Measurements from ENCODE around the gene SPINK13. TPM values are rescaled to one million over a fixed set of nuclear protein-coding genes. Genes with fewer than 3 reads are reported as not detected.
"Not testable (repeated sequence)": the region's sequence is repeated elsewhere in the genome, so short reads cannot be mapped to it uniquely, and the experiment has no call there.

The SPINK13 gene
- total RNA-seq, 1 experiment from 2014 or later: not detected

GRCh38 chr5:148312153-148312552 is 43.6 kb downstream of the SPINK13 start, which contains the start of gene SPINK7:
Gene SPINK7 (plus strand): TSS chr5:148312423. CDS start chr5:148312484, 61 bp downstream.
- no peak for DNase-seq (ENCODE audit: low spot score)
- POLR2A ChIA-PET (ENCODE audit: low non-redundant PET): no interaction called here
- intact Hi-C loops (cut with micrococcal nuclease; ENCODE audit: unreplicated experiment): no loop called here
- H3K36me3 ChIP-seq (ENCODE audit: insufficient read depth, low read length, poor library complexity, severe bottlenecking): no peaks in the 10 kb centered on the region
- no peaks in the 10 kb centered on the region for H3K4me1 ChIP-seq (ENCODE audit: insufficient read depth, low read length, poor library complexity, severe bottlenecking)
- peaks cover 4% of the 10 kb centered on the region for H3K27me3 ChIP-seq (replicated peaks; ENCODE audit: insufficient read depth, low read depth, low read length, poor library complexity)
- no peak for TF ChIP-seq EZH2 (IDR thresholded peaks at IDR 0.05; ENCODE audit: borderline replicate concordance, low read depth, low read length, poor library complexity, severe bottlenecking)
- TF ChIP-seq, protein P1, sequence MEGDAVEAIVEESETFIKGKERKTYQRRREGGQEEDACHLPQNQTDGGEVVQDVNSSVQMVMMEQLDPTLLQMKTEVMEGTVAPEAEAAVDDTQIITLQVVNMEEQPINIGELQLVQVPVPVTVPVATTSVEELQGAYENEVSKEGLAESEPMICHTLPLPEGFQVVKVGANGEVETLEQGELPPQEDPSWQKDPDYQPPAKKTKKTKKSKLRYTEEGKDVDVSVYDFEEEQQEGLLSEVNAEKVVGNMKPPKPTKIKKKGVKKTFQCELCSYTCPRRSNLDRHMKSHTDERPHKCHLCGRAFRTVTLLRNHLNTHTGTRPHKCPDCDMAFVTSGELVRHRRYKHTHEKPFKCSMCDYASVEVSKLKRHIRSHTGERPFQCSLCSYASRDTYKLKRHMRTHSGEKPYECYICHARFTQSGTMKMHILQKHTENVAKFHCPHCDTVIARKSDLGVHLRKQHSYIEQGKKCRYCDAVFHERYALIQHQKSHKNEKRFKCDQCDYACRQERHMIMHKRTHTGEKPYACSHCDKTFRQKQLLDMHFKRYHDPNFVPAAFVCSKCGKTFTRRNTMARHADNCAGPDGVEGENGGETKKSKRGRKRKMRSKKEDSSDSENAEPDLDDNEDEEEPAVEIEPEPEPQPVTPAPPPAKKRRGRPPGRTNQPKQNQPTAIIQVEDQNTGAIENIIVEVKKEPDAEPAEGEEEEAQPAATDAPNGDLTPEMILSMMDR (conservative IDR thresholded peaks at IDR 0.05; ENCODE audit: low read depth, low read length): no peak
- H3K4me3 ChIP-seq (ENCODE audit: low read depth, low read length, poor library complexity, severe bottlenecking): no peak within 1 kb of the TSS
- BruUV-seq (replicated peaks): no TSS peak
- H3K9me3 ChIP-seq (ENCODE audit: low read depth, low read length, poor library complexity, severe bottlenecking): no peaks in the 10 kb centered on the region
- H3K27ac ChIP-seq (ENCODE audit: low read depth, low read length, poor library complexity, severe bottlenecking): no peak within 1 kb of the TSS
- CTCF ChIA-PET: no interaction called here

DNA sequence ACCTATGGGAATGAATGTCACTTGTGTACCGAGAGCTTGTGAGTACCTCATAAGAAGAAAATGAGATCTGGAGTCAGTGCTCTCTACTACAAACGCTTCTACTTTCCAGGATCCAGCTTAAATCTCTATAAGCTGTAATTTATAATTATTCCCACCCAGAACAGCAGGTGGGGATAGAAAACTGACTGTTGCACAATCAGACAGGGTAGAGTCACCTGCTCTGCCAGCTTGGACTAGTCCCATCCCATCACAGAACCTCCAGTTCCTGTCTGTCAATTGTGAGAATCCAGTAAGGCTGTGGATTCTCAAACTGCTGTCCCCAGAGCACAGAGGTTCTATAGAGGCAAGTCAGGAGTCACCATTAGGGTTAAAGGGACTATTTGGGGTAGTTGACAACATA is 45.6 kb downstream of the SPINK13 start:
- Histone ChIP-seq H3K4me3 (ENCODE audit: low read depth, low read length, poor library complexity, severe bottlenecking) (no peak overlapping the region), H3K9me3 (ENCODE audit: low read depth, low read length, poor library complexity, severe bottlenecking) (no peaks in the 10 kb centered on the region), H3K36me3 (ENCODE audit: insufficient read depth, low read length, poor library complexity, severe bottlenecking) (no peaks in the 10 kb centered on the region), H3K4me1 (ENCODE audit: insufficient read depth, low read length, poor library complexity, severe bottlenecking) (no peaks in the 10 kb centered on the region), H3K27ac (ENCODE audit: low read depth, low read length, poor library complexity, severe bottlenecking) (no peak overlapping the region), H3K27me3 (replicated peaks; ENCODE audit: insufficient read depth, low read depth, low read length, poor library complexity) (no peaks in the 10 kb centered on the region)
- intact Hi-C loops (cut with micrococcal nuclease; ENCODE audit: unreplicated experiment): no loop called here
- ChIA-PET CTCF (no interaction called here), POLR2A (ENCODE audit: low non-redundant PET) (no interaction called here)
- no peak for DNase-seq (ENCODE audit: low spot score)
- TF ChIP-seq, protein P1 (conservative IDR thresholded peaks at IDR 0.05; ENCODE audit: low read depth, low read length): no peak
- no peak for TF ChIP-seq EZH2 (IDR thresholded peaks at IDR 0.05; ENCODE audit: borderline replicate concordance, low read depth, low read length, poor library complexity, severe bottlenecking)
- no TSS peak for BruUV-seq (replicated peaks)

DNA sequence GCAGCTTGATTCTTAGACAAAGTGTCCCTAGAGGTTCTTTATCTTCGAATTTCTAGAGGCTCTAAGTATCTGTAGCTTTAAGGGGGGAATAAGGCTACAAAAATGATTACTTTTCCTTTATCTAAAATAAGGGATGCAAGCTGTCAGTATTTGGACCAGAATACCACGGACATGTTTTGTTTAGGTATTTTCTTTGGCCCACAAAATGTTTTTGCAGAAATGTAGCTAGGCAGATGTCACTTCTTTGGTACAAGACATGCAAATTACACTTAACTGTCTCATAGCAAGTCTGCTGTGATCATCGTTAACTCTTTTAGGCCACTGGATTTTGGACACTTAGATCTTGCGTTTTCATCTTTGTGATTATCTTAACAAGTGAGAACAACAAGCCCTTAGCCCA is 46.1 kb downstream of the SPINK13 start:
- intact Hi-C loops (cut with micrococcal nuclease; ENCODE audit: unreplicated experiment): no loop called here

DNA sequence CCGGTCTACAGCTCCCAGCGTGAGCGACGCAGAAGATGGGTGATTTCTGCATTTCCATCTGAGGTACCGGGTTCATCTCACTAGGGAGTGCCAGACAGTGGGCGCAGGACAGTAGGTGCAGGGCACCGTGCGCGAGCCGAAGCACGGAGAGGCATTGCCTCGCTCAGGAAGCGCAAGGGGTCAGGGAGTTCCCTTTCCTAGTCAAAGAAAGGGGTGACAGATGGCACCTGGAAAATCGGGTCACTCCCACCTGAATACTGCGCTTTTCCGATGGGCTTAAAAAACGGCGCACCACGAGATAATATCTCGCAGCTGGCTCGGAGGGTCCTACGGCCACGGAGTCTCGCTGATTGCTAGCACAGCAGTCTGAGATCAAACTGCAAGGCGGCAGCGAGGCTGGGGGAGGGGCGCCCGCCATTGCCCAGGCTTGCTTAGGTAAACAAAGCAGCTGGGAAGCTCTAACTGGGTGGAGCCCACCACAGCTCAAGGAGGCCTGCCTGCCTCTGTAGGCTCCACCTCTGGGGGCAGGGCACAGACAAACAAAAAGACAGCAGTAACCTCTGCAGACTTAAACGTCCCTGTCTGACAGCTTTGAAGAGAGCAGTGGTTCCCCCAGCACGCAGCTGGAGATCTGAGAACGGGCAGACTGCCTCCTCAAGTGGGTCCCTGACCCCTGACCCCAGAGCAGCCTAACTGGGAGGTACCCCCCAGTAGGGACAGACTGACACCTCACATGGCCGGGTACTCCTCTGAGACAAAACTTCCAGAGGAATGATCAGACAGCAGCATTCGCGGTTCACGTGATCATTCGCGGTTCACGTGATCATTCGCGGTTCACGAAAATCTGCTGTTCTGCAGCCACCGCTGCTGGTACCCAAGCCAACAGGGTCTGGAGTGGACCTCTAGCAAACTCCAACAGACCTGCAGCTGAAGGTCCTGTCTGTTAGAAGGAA is 51.7 kb downstream of the SPINK13 start:
- not testable (repeated sequence) for H3K27ac ChIP-seq (ENCODE audit: low read depth, low read length, poor library complexity, severe bottlenecking)

More for the DNA sequence above, 46.1 kb downstream of the SPINK13 start:
- no TSS peak for BruUV-seq (replicated peaks)
- ChIA-PET CTCF (no interaction called here), POLR2A (ENCODE audit: low non-redundant PET) (no interaction called here)
- no peaks in the 10 kb centered on the region for H3K9me3 ChIP-seq (ENCODE audit: low read depth, low read length, poor library complexity, severe bottlenecking)
- no peak overlapping the region for H3K4me3 ChIP-seq (ENCODE audit: low read depth, low read length, poor library complexity, severe bottlenecking)
- H3K4me1 ChIP-seq (ENCODE audit: insufficient read depth, low read length, poor library complexity, severe bottlenecking): no peaks in the 10 kb centered on the region
- no peak for DNase-seq (ENCODE audit: low spot score)
- H3K36me3 ChIP-seq (ENCODE audit: insufficient read depth, low read length, poor library complexity, severe bottlenecking): no peaks in the 10 kb centered on the region
- no peak for TF ChIP-seq EZH2 (IDR thresholded peaks at IDR 0.05; ENCODE audit: borderline replicate concordance, low read depth, low read length, poor library complexity, severe bottlenecking)
- TF ChIP-seq, protein P1 (conservative IDR thresholded peaks at IDR 0.05; ENCODE audit: low read depth, low read length): no peak
- no peaks in the 10 kb centered on the region for H3K27me3 ChIP-seq (replicated peaks; ENCODE audit: insufficient read depth, low read depth, low read length, poor library complexity)
- H3K27ac ChIP-seq (ENCODE audit: low read depth, low read length, poor library complexity, severe bottlenecking): no peak overlapping the region

More for the DNA sequence above, 51.7 kb downstream of the SPINK13 start:
- BruUV-seq (replicated peaks); DNase-seq (ENCODE audit: low spot score); H3K9me3 ChIP-seq (ENCODE audit: low read depth, low read length, poor library complexity, severe bottlenecking); POLR2A ChIA-PET (ENCODE audit: low non-redundant PET); H3K27me3 ChIP-seq (replicated peaks; ENCODE audit: insufficient read depth, low read depth, low read length, poor library complexity); H3K4me1 ChIP-seq (ENCODE audit: insufficient read depth, low read length, poor library complexity, severe bottlenecking); intact Hi-C loops (cut with micrococcal nuclease; ENCODE audit: unreplicated experiment); H3K36me3 ChIP-seq (ENCODE audit: insufficient read depth, low read length, poor library complexity, severe bottlenecking); CTCF ChIA-PET; H3K4me3 ChIP-seq (ENCODE audit: low read depth, low read length, poor library complexity, severe bottlenecking): not testable (repeated sequence)
